Trophoblast cell (in vitro differentiated cells and primary cell): ENCODE data around the gene TECPR1.

Source experiments
- DNase-seq, 2 donors: peaks; one replicate each; pipeline ENCODE4 v3.0.0-alpha.2; 2016
- H2AFZ ChIP-seq: 2 replicates; pipeline ENCODE4 v1.6.1; 2013; ENCODE audit warnings: low read length, moderate library complexity, mild to moderate bottlenecking; ENCODE audit not compliant: insufficient read depth, poor library complexity
- H2AK5ac ChIP-seq: 2 replicates; pipeline ENCODE4 v1.6.1; 2013; ENCODE audit warnings: mild to moderate bottlenecking, low read length
- H2BK120ac ChIP-seq: 2 replicates; pipeline ENCODE4 v1.6.1; 2013; ENCODE audit warnings: low read length, mild to moderate bottlenecking, moderate library complexity; ENCODE audit not compliant: insufficient read depth, poor library complexity
- H2BK12ac ChIP-seq: 2 replicates; pipeline ENCODE4 v1.6.1; 2013; ENCODE audit warnings: mild to moderate bottlenecking, low read length, moderate library complexity
- H2BK5ac ChIP-seq: 2 replicates; pipeline ENCODE4 v1.6.1; 2013; ENCODE audit warnings: low read length, low read depth, moderate library complexity, mild to moderate bottlenecking; ENCODE audit not compliant: poor library complexity
- H3K14ac ChIP-seq: 2 replicates; pipeline ENCODE4 v1.6.1; 2013; ENCODE audit warnings: mild to moderate bottlenecking, low read length
- H3K18ac ChIP-seq: 2 replicates; pipeline ENCODE4 v1.6.1; 2013; ENCODE audit warnings: mild to moderate bottlenecking, low read length
- H3K23ac ChIP-seq: 2 replicates; pipeline ENCODE4 v1.6.1; 2013; ENCODE audit warnings: low read length
- H3K27ac ChIP-seq: 2 replicates; pipeline ENCODE4 v1.5.1; 2013; ENCODE audit warnings: low read depth, mild to moderate bottlenecking, inconsistent platforms, low read length, moderate library complexity
- H3K27me3 ChIP-seq: 2 replicates; pipeline ENCODE4 v1.6.1; 2013; ENCODE audit warnings: inconsistent platforms, mild to moderate bottlenecking, low read length, moderate library complexity; ENCODE audit not compliant: insufficient read depth
- H3K36me3 ChIP-seq, 2 experiments: 1 replicate in 1 of 2; 2 replicates in 1 of 2; pipeline ENCODE4 v1.6.1; 2013; ENCODE audit warnings: low read length in 2 of 2, mild to moderate bottlenecking in 2 of 2, moderate library complexity in 1 of 2; ENCODE audit not compliant: insufficient read depth in 2 of 2, control insufficient read depth in 1 of 2
- H3K4ac ChIP-seq: 2 replicates; pipeline ENCODE4 v1.6.1; 2013; ENCODE audit warnings: low read depth, mild to moderate bottlenecking, low read length, moderate library complexity
- H3K4me1 ChIP-seq, 2 experiments: 1 replicate in 1 of 2; 2 replicates in 1 of 2; pipeline ENCODE4 v1.6.1; 2013; ENCODE audit warnings: low read length in 2 of 2, mild to moderate bottlenecking in 2 of 2, moderate library complexity in 1 of 2; ENCODE audit not compliant: insufficient read depth in 2 of 2, control insufficient read depth in 1 of 2
- H3K4me2 ChIP-seq: 2 replicates; pipeline ENCODE4 v1.6.1; 2013; ENCODE audit warnings: inconsistent platforms, mild to moderate bottlenecking, low read length, moderate library complexity
- H3K4me3 ChIP-seq: 2 replicates; pipeline ENCODE4 v1.5.1; 2013; ENCODE audit warnings: mild to moderate bottlenecking, low read depth, low read length, inconsistent platforms
- H3K79me1 ChIP-seq: one replicate; pipeline ENCODE4 v1.6.1; 2013; ENCODE audit warnings: low read length
- H3K79me2 ChIP-seq: 2 replicates; pipeline ENCODE4 v1.6.1; 2013; ENCODE audit warnings: low read length, mild to moderate bottlenecking; ENCODE audit not compliant: control insufficient read depth, insufficient read depth, poor library complexity
- H3K9ac ChIP-seq: 2 replicates; pipeline ENCODE4 v1.6.1; 2013; ENCODE audit warnings: mild to moderate bottlenecking, low read length
- H3K9me3 ChIP-seq: 2 replicates; pipeline ENCODE4 v1.6.1; 2013; ENCODE audit warnings: low read depth, mild to moderate bottlenecking, control low read depth, inconsistent platforms, low read length; ENCODE audit not compliant: insufficient read depth
- H4K12ac ChIP-seq: 2 replicates; pipeline ENCODE4 v1.6.1; 2013; ENCODE audit warnings: low read depth, mild to moderate bottlenecking, low read length, moderate library complexity
- H4K8ac ChIP-seq: 2 replicates; pipeline ENCODE4 v1.6.1; 2013; ENCODE audit warnings: low read depth, mild to moderate bottlenecking, low read length, moderate library complexity
- H4K91ac ChIP-seq: one replicate; pipeline ENCODE4 v1.6.1; 2013; ENCODE audit warnings: low read depth, mild to moderate bottlenecking, low read length, moderate library complexity
- WGBS: extraction: QIAGEN DNeasy Blood & Tissue Kit; methylation state at CpG from one replicate; pipeline ENCODE4 v1.1.7; 2013; ENCODE audit warnings: missing lambda C conversion rate; ENCODE audit not compliant: insufficient read length, insufficient coverage; ENCODE audit errors: extremely low coverage; 5-methylcytosine and 5-hydroxymethylcytosine counted together

The TECPR1 gene

GRCh38 chr7:98254516-98254915 lies 2.5 kb upstream of the TECPR1 start:
- no peak overlapping the region for H3K27ac ChIP-seq
- no peak overlapping the region for H2BK120ac ChIP-seq
- peaks cover 3 to 9% of the 10 kb centered on the region in 2 experiments for H3K4me1 ChIP-seq
- H2BK12ac ChIP-seq, result no peak overlapping the region
- peaks cover 3 to 4% of the 10 kb centered on the region in 2 experiments for H3K36me3 ChIP-seq
- no peak overlapping the region for H3K23ac ChIP-seq
- H3K4me2 ChIP-seq, result no peak overlapping the region
- no peaks in the 10 kb centered on the region for H3K9me3 ChIP-seq
- WGBS, result no CpG with 5 or more reads among the region's 4 CpGs
- H2AK5ac ChIP-seq, result no peak overlapping the region
- H3K18ac ChIP-seq, result no peak overlapping the region
- H3K9ac ChIP-seq, result no peak overlapping the region
- H3K79me2 ChIP-seq, result peaks cover 6% of the 10 kb centered on the region
- H3K27me3 ChIP-seq, result no peaks in the 10 kb centered on the region
- no peak overlapping the region for H3K4ac ChIP-seq
- no peak for DNase-seq
- no peak overlapping the region for H4K91ac ChIP-seq
- no peak overlapping the region for H3K14ac ChIP-seq
- H4K8ac ChIP-seq, result no peak overlapping the region
- H2BK5ac ChIP-seq, result no peak overlapping the region
- no peak overlapping the region for H3K4me3 ChIP-seq
- H3K79me1 ChIP-seq, result peaks cover 6% of the 10 kb centered on the region
- H4K12ac ChIP-seq, result no peak overlapping the region
- no peak overlapping the region for H2AFZ ChIP-seq

- Histone ChIP-seq H4K8ac (peak overlapping the region; percentile 81), H3K27ac (no peak overlapping the region), H2BK5ac (no peak overlapping the region), H2BK12ac (no peak overlapping the region), H4K91ac (peak overlapping the region; percentile 72), H2AK5ac (no peak overlapping the region), H3K4me1 (peaks cover 3 to 9% of the 10 kb centered on the region in 2 experiments), H3K23ac (no peak overlapping the region), H3K36me3 (peaks cover 2 to 3% of the 10 kb centered on the region in 2 experiments), H3K9me3 (no peaks in the 10 kb centered on the region), H3K18ac (peak overlapping the region; percentile 65), H3K79me2 (peaks cover 6% of the 10 kb centered on the region), H2AFZ (peak overlapping the region; percentile 90), H3K14ac (peak overlapping the region; percentile 78), H2BK120ac (no peak overlapping the region), H4K12ac (peak overlapping the region; percentile 92), H3K4me3 (peak overlapping the region; percentile 99), H3K9ac (peak overlapping the region; percentile 87), H3K4ac (peak overlapping the region; percentile 33), H3K27me3 (no peaks in the 10 kb centered on the region), H3K79me1 (peaks cover 6% of the 10 kb centered on the region), H3K4me2 (peak overlapping the region; percentile 87)
- DNase-seq, result no peak
- WGBS, result no CpG with 5 or more reads among the region's 32 CpGs
These were observed 508 bp upstream of the TECPR1 start for GRCh38 chr7:98252425-98253054.

- peak overlapping the region; percentile 99 for H3K4me3 ChIP-seq
- H3K36me3 ChIP-seq, result no peaks in the 10 kb centered on the region
- H3K4me2 ChIP-seq, result peak overlapping the region; percentile 87
- no peak overlapping the region for H3K4ac ChIP-seq
- H3K79me2 ChIP-seq, result peaks cover 6% of the 10 kb centered on the region
- no peak overlapping the region for H4K12ac ChIP-seq
- H3K4me1 ChIP-seq, result peaks cover 3 to 9% of the 10 kb centered on the region in 2 experiments
- H2BK120ac ChIP-seq, result no peak overlapping the region
- H3K27me3 ChIP-seq, result no peaks in the 10 kb centered on the region
- H3K23ac ChIP-seq, result no peak overlapping the region
- DNase-seq, result no peak
- H2BK12ac ChIP-seq, result no peak overlapping the region
- H3K79me1 ChIP-seq, result peaks cover 6% of the 10 kb centered on the region
- no peak overlapping the region for H4K91ac ChIP-seq
- no peak overlapping the region for H4K8ac ChIP-seq
- no peak overlapping the region for H2AK5ac ChIP-seq
- H2AFZ ChIP-seq, result peak overlapping the region; percentile 88
- H3K27ac ChIP-seq, result no peak overlapping the region
- peak overlapping the region; percentile 39 for H3K18ac ChIP-seq
- no peak overlapping the region for H2BK5ac ChIP-seq
- no peak overlapping the region for H3K14ac ChIP-seq
- no peaks in the 10 kb centered on the region for H3K9me3 ChIP-seq
- peak overlapping the region; percentile 54 for H3K9ac ChIP-seq
- no CpG with 5 or more reads among the region's 9 CpGs for WGBS
These were observed 816 bp downstream of the TECPR1 start for GRCh38 chr7:98251231-98251600.

- no peak overlapping the region for H2AK5ac ChIP-seq
- H3K9me3 ChIP-seq, result no peaks in the 10 kb centered on the region
- H4K8ac ChIP-seq, result no peak overlapping the region
- peak in 1 of 2 donors; percentile 10 for DNase-seq
- no peak overlapping the region for H2BK12ac ChIP-seq
- H3K79me2 ChIP-seq, result peaks cover 6% of the 10 kb centered on the region
- H3K23ac ChIP-seq, result no peak overlapping the region
- no peak overlapping the region for H2BK5ac ChIP-seq
- no peaks in the 10 kb centered on the region for H3K27me3 ChIP-seq
- peak overlapping the region; percentile 87 for H3K4me2 ChIP-seq
- WGBS, result no CpG with 5 or more reads among the region's 3 CpGs
- H4K91ac ChIP-seq, result no peak overlapping the region
- peaks cover 3 to 9% of the 10 kb centered on the region in 2 experiments for H3K4me1 ChIP-seq
- no peak overlapping the region for H3K27ac ChIP-seq
- H3K14ac ChIP-seq, result no peak overlapping the region
- H3K9ac ChIP-seq, result no peak overlapping the region
- no peak overlapping the region for H3K18ac ChIP-seq
- H2AFZ ChIP-seq, result no peak overlapping the region
- peaks cover 6% of the 10 kb centered on the region for H3K79me1 ChIP-seq
- H4K12ac ChIP-seq, result no peak overlapping the region
- no peak overlapping the region for H2BK120ac ChIP-seq
- H3K4ac ChIP-seq, result no peak overlapping the region
- H3K36me3 ChIP-seq, result no peaks in the 10 kb centered on the region
- no peak overlapping the region for H3K4me3 ChIP-seq
These were observed 1.2 kb downstream of the TECPR1 start for GRCh38 chr7:98250789-98251188.
